HepG2 (cell line): ENCODE results near the gene FN1. TPM values are rescaled to one million over a fixed set of nuclear protein-coding genes. Genes with fewer than 3 reads are reported as not detected.

Source experiments
- CREB3 ChIP-seq: sonication (generic); formaldehyde crosslinking; IDR thresholded peaks from 2 replicates; pipeline ENCODE4 v1.5.0; 2020; ENCODE audit warnings: missing genetic modification reagents
- CSRNP1 ChIP-seq: sonication (generic); formaldehyde crosslinking; IDR thresholded peaks from 2 replicates; pipeline ENCODE4 v1.8.1; 2023; ENCODE audit warnings: mild to moderate bottlenecking, missing genetic modification reagents
- GRHL1 ChIP-seq: sonication (generic); formaldehyde crosslinking; conservative IDR thresholded peaks from 2 replicates; pipeline ENCODE4 v1.8.0; 2022; ENCODE audit warnings: missing genetic modification reagents
- HNRNPLL ChIP-seq: fragments of 200-400 bp; formaldehyde crosslinking; IDR thresholded peaks from 2 replicates; pipeline ENCODE4 v1.6.1; 2017; ENCODE audit warnings: mild to moderate bottlenecking, low read depth, low read length; ENCODE audit not compliant: poor library complexity, severe bottlenecking
- MIXL1 ChIP-seq: IDR thresholded peaks from 2 replicates; pipeline ENCODE4 v1.6.1; 2016
- NCOA1 ChIP-seq: sonication (generic); formaldehyde crosslinking; IDR thresholded peaks from 2 replicates; pipeline ENCODE4 v1.9.0; 2021; ENCODE audit warnings: missing genetic modification reagents
- POGK ChIP-seq: sonication (generic); formaldehyde crosslinking; conservative IDR thresholded peaks from 2 replicates; pipeline ENCODE4 v1.8.0; 2022; ENCODE audit warnings: mild to moderate bottlenecking, moderate library complexity, missing genetic modification reagents
- RXRB ChIP-seq: IDR thresholded peaks from 2 replicates; pipeline ENCODE4 v1.6.1; 2016; ENCODE audit warnings: borderline replicate concordance, missing genetic modification reagents, missing compliant biosample characterization
- ZNF10 ChIP-seq: sonication (generic); formaldehyde crosslinking; IDR thresholded peaks from 2 replicates; pipeline ENCODE4 v1.4.0; 2020; ENCODE audit warnings: mild to moderate bottlenecking, low read depth, missing genetic modification reagents, borderline replicate concordance
- ZNF407 ChIP-seq: sonication (generic); formaldehyde crosslinking; IDR thresholded peaks from one replicate; pipeline ENCODE4 v1.5.1; 2020; ENCODE audit warnings: mild to moderate bottlenecking, missing genetic modification reagents; ENCODE audit errors: not compliant biosample characterization
- ZNF496 ChIP-seq: sonication (generic); formaldehyde crosslinking; IDR thresholded peaks from 2 replicates; pipeline ENCODE4 v1.8.1; 2023; ENCODE audit warnings: mild to moderate bottlenecking, moderate library complexity, missing genetic modification reagents; ENCODE audit not compliant: insufficient replicate concordance
- ZNF768 ChIP-seq: sonication (generic); formaldehyde crosslinking; IDR thresholded peaks from 2 replicates; pipeline ENCODE4 v1.4.0; 2020; ENCODE audit warnings: missing genetic modification reagents
- ZSCAN30 ChIP-seq: sonication (generic); formaldehyde crosslinking; IDR thresholded peaks from 2 replicates; pipeline ENCODE4 v1.5.0; 2020; ENCODE audit warnings: mild to moderate bottlenecking, missing genetic modification reagents
- polyA plus RNA-seq, 8 experiments: library from polyadenylated mRNA; depleted of rRNA in 3 of 8; stranded (reverse) in 7 of 8; unstranded in 1 of 8; fragments of >200 nt; fragmentation: Illumina TruSeq in 4 of 8; extraction: Trizol in 4 of 8; gene quantifications; 2 replicates each; pipeline versions ENCODE4 v1.2.1 to v1.2.3, GENCODE V29; 2011 to 2016; ENCODE audit warnings: low read depth in 4 of 8, missing spikeins in 1 of 8, mixed read lengths in 1 of 8; ENCODE audit not compliant: insufficient read depth in 1 of 8
- total RNA-seq, 5 experiments: library from RNA; depleted of rRNA; stranded (reverse); fragments of >200 nt; fragmentation: Illumina TruSeq; extraction: Trizol; gene quantifications; 2 replicates each; pipeline ENCODE4 v1.2.3, GENCODE V29; 2016; ENCODE audit warnings: low read depth in 1 of 5

The FN1 gene
- total and polyA plus RNA-seq, 2 of the 13 experiments (the other 11 are each of a cell fraction or from before 2014, with no cell fraction given), result 1,847 to 6,471 TPM

- peak; percentile 86 for TF ChIP-seq ZNF407
- peak; percentile 59; the same call in 1 of the 2 replicates for TF ChIP-seq MIXL1 (CRISPR knock-in tag)
- no peak for TF ChIP-seq ZNF10 (CRISPR knock-in tag)
- peak; percentile 68; the same call in 1 of the 2 replicates for TF ChIP-seq RXRB (CRISPR knock-in tag)
- TF ChIP-seq POGK (CRISPR knock-in tag), result peak; percentile 68
- no peak for TF ChIP-seq GRHL1 (CRISPR knock-in tag)
- peak; percentile 21 for TF ChIP-seq ZNF496 (CRISPR knock-in tag)
- TF ChIP-seq CSRNP1, result peak; percentile 89; the same call in 1 of the 2 replicates
- no peak for TF ChIP-seq ZSCAN30
- no peak for TF ChIP-seq NCOA1
- TF ChIP-seq CREB3, result peak; percentile 29; the same call in 1 of the 2 replicates
- TF ChIP-seq ZNF768 (CRISPR knock-in tag), result peak; percentile 95
- peak; percentile 49 for TF ChIP-seq HNRNPLL
Observed at GRCh38 chr2:215435870-215436704, at the start of gene FN1 (continued).
